ENCODE measurements around the gene PLBD2.
A peak's percentile ranks its signal among the peaks of the same experiment; 100 is the strongest.

Gene PLBD2

DNA sequence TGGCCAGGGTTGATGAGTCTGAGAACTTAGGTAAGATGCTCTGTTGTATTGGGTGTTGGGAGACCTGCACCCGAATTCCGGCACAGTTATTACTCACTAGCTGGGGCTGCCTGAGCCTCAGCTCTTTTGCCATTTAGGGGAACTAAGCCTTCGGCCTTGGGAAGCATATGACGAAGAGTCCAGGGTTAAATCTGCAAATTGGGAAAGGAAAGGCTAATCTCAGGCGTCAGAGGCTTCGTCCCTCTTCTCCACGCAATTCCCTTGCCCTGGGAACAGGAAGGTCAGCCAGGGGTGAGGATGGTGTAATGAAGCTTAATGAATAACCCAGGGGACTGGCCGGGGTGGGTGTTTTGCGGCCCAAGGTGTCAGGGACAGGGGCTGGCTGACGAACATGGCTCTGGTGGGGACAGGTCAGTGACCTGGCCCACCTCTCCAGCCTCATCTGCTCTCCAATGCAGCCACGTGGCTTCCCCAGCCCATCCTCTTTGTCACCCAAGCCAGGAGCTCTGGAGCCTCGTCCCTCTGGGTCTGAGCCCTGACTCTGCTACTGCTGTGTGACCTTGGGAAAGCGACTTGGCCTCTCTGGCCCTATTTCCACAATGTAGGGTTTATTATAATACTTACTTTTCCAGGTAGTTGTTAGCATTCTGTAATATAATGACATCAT lies 60.0 kb downstream of the PLBD2 start:
- no peak for DNase-seq (ENCODE audit: low spot score)
- Mint-ChIP-seq H3K27me3 (ENCODE audit: low read depth) (peaks cover 2% of the 10 kb centered on the region), H3K36me3 (ENCODE audit: low read depth) (no peaks in the 10 kb centered on the region), H3K4me1 (ENCODE audit: low read depth) (peaks cover 7% of the 10 kb centered on the region), H3K9me3 (no peaks in the 10 kb centered on the region), H3K27ac (no peak overlapping the region), H3K4me3 (no peak overlapping the region)

DNA sequence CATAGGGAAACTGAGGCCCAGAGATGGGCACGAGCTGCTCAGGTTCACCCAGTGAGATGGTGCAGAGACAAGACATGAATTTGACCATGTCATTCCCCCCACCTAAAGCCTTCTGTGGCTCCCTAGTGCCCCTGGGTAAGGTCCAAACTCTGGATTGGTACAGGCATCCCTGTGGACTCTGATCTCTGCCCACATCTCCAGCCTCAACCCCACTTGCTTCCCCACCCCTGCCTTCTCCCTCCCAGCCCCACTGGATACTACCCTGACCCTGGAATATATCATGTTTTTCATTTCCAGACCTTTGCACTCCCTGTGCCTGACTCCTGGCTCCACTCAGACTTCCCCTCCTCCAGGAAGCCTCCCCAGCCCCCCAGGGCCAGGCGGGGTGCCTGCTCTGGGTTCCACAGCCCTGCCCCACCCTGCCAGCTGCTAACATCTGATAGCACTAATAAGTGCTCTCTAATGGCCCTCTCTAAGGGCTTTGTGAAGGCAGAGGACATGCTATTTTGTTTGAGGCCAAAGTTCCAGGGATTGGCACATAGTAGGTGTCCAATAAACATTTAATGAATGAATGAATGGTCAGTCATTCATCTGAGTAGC lies 62.7 kb downstream of the PLBD2 start:
- H3K4me3 Mint-ChIP-seq = no peak overlapping the region
- no peaks in the 10 kb centered on the region for H3K9me3 Mint-ChIP-seq
- no peak for DNase-seq (ENCODE audit: low spot score)
- H3K27ac Mint-ChIP-seq = no peak overlapping the region
- no peaks in the 10 kb centered on the region for H3K27me3 Mint-ChIP-seq (ENCODE audit: low read depth)
- H3K36me3 Mint-ChIP-seq (ENCODE audit: low read depth) = no peaks in the 10 kb centered on the region
- H3K4me1 Mint-ChIP-seq (ENCODE audit: low read depth) = peaks cover 7% of the 10 kb centered on the region

GRCh38 chr12:113422030-113422885 lies 63.9 kb downstream of the PLBD2 start, which contains the start of gene SDSL:
Gene SDSL, plus strand, starts transcription at chr12:113422380. Its CDS starts 5,603 bp downstream, at chr12:113427983.
- peak; percentile 52 for DNase-seq (ENCODE audit: low spot score)
- Mint-ChIP-seq H3K27ac (peak within 1 kb of the TSS; percentile 85), H3K4me3 (peak within 1 kb of the TSS; percentile 91), H3K27me3 (ENCODE audit: low read depth) (no peaks in the 10 kb centered on the region), H3K36me3 (ENCODE audit: low read depth) (no peaks in the 10 kb centered on the region), H3K9me3 (no peaks in the 10 kb centered on the region), H3K4me1 (ENCODE audit: low read depth) (peaks cover 7% of the 10 kb centered on the region)

GRCh38 chr12:113422886-113423669 lies 64.7 kb downstream of the PLBD2 start:
- no peak overlapping the region for H3K27ac Mint-ChIP-seq

DNA sequence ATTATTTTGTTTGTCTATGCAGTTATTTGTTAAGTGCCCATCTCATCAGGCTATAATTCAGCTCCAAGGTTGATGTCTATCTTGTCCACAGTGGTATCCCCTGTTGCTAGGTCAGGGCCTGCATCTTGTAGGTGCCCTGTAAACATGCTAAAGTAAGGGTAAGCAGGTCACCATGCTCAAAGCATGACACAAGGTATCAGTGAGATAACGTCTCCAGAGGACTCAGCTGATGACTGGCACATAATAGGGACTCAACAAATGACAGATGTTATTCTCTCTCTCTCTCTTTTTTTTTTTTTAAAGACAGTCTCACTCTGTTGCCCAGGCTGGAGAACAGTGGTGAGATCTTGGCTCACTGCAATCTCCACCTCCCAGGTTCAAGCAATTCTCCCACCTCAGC lies 66.1 kb downstream of the PLBD2 start:
- peaks cover 7% of the 10 kb centered on the region for H3K4me1 Mint-ChIP-seq (ENCODE audit: low read depth)
- no peak for DNase-seq (ENCODE audit: low spot score)
- H3K4me3 Mint-ChIP-seq = no peak overlapping the region
- H3K27me3 Mint-ChIP-seq (ENCODE audit: low read depth) = no peaks in the 10 kb centered on the region
- no peak overlapping the region for H3K27ac Mint-ChIP-seq
- H3K36me3 Mint-ChIP-seq (ENCODE audit: low read depth) = no peaks in the 10 kb centered on the region
- no peaks in the 10 kb centered on the region for H3K9me3 Mint-ChIP-seq

More at GRCh38 chr12:113422886-113423669, 64.7 kb downstream of the PLBD2 start:
- no peaks in the 10 kb centered on the region for H3K36me3 Mint-ChIP-seq (ENCODE audit: low read depth)
- DNase-seq (ENCODE audit: low spot score) = no peak
- H3K27me3 Mint-ChIP-seq (ENCODE audit: low read depth) = no peaks in the 10 kb centered on the region
- peaks cover 7% of the 10 kb centered on the region for H3K4me1 Mint-ChIP-seq (ENCODE audit: low read depth)
- H3K4me3 Mint-ChIP-seq = no peak overlapping the region
- H3K9me3 Mint-ChIP-seq = no peaks in the 10 kb centered on the region

GRCh38 chr12:113424915-113425823 lies 66.8 kb downstream of the PLBD2 start:
- Mint-ChIP-seq H3K27ac (no peak overlapping the region), H3K9me3 (no peaks in the 10 kb centered on the region)

DNA sequence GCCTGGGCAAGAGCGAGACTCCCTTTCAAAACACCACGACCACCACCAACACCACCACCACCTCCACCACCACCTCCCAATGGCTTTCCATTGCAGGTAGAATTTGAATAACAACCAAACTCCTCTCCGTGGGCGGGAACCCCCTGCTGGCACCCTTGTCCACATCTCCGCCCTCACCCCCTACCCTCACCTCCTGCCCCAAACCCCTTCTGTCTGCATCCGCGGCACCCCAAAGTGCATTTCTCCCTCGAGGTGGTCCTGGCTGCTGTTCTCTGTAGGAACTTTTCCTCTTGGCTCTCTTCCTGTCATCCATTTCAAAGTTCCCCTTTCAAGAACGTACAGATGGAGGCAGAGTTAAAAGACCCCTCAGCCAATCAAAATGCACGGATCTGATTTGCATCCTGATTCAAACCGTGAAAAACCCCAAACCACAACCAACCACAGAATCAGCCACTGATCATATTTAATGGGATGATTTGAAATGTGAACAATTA lies 67.6 kb downstream of the PLBD2 start:
- Mint-ChIP-seq H3K4me1 (ENCODE audit: low read depth) (peaks cover 7% of the 10 kb centered on the region), H3K4me3 (no peak overlapping the region), H3K9me3 (no peaks in the 10 kb centered on the region), H3K27ac (no peak overlapping the region), H3K27me3 (ENCODE audit: low read depth) (no peaks in the 10 kb centered on the region), H3K36me3 (ENCODE audit: low read depth) (no peaks in the 10 kb centered on the region)
- DNase-seq (ENCODE audit: low spot score) = no peak

More at GRCh38 chr12:113424915-113425823, 66.8 kb downstream of the PLBD2 start:
- H3K36me3 Mint-ChIP-seq (ENCODE audit: low read depth) = no peaks in the 10 kb centered on the region
- no peaks in the 10 kb centered on the region for H3K27me3 Mint-ChIP-seq (ENCODE audit: low read depth)
- H3K4me3 Mint-ChIP-seq = no peak overlapping the region
- DNase-seq (ENCODE audit: low spot score) = peak; percentile 26
- H3K4me1 Mint-ChIP-seq (ENCODE audit: low read depth) = peaks cover 7% of the 10 kb centered on the region

DNA sequence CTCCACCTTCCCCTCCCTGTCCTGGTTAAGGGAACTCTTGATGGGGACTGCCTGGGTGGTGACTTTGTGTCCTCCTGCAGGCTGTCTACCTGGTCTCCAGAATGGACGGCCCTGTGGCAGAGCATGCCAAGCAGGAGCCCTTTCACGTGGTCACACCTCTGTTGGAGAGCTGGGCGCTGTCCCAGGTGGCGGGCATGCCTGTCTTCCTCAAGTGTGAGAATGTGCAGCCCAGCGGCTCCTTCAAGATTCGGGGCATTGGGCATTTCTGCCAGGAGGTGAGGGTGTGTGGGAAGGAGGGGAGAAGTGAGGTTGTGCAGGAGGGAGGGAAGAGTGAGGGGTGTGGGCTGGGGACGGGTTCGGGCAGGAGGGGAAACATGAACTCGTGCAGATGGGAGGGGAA lies 69.5 kb downstream of the PLBD2 start:
- no peak overlapping the region for H3K27ac Mint-ChIP-seq
- H3K36me3 Mint-ChIP-seq (ENCODE audit: low read depth) = no peaks in the 10 kb centered on the region
- H3K27me3 Mint-ChIP-seq (ENCODE audit: low read depth) = no peaks in the 10 kb centered on the region
- no peaks in the 10 kb centered on the region for H3K9me3 Mint-ChIP-seq
- H3K4me1 Mint-ChIP-seq (ENCODE audit: low read depth) = no peaks in the 10 kb centered on the region
- H3K4me3 Mint-ChIP-seq = no peak overlapping the region
- no peak for DNase-seq (ENCODE audit: low spot score)

DNA sequence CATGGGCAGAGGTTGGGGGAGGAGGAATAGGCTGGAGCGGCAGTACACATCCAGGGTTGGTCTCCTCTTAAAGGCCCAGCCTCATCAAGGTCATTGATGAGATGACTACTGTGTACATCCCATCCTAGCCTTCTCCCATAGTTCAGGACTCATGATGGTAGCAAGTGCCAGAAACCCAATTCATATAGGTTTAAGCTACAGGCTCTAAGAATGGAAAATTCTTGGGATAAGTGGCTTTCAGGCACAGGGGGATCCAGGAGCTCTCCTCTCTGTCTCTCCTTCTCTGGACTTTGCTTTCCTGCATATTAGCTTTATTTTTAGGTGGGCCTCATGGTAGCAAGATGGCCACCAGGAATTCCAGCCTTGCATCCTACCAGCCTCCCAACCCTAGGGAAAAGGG lies 70.1 kb downstream of the PLBD2 start:
- no peak overlapping the region for H3K4me3 Mint-ChIP-seq
- H3K4me1 Mint-ChIP-seq (ENCODE audit: low read depth) = no peaks in the 10 kb centered on the region
- H3K36me3 Mint-ChIP-seq (ENCODE audit: low read depth) = no peaks in the 10 kb centered on the region
- no peaks in the 10 kb centered on the region for H3K9me3 Mint-ChIP-seq
- no peaks in the 10 kb centered on the region for H3K27me3 Mint-ChIP-seq (ENCODE audit: low read depth)
- no peak for DNase-seq (ENCODE audit: low spot score)
- no peak overlapping the region for H3K27ac Mint-ChIP-seq

DNA sequence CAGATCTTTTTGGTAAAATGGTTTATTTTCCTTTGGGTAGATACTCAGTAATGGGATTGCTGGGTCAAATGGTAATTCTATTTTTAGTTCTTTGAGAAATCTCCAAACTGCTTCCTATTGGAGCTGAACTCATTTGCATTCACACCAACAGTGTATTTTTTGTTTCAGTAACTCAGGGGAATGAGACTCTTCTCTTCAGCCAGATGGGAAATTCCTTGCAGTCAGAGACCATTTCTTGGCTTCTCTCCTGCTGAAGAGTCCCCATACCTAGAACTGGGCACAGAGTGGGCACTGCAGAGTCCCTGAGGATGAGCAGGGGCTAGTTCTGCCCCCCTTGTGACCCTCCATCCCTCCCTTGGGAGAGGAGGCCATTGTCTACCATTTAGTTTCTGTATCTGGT lies 74.6 kb downstream of the PLBD2 start:
- Mint-ChIP-seq H3K4me1 (ENCODE audit: low read depth) (no peaks in the 10 kb centered on the region), H3K4me3 (no peak overlapping the region), H3K27me3 (ENCODE audit: low read depth) (no peaks in the 10 kb centered on the region), H3K9me3 (no peaks in the 10 kb centered on the region), H3K27ac (no peak overlapping the region), H3K36me3 (ENCODE audit: low read depth) (no peaks in the 10 kb centered on the region)
- DNase-seq (ENCODE audit: low spot score) = no peak

DNA sequence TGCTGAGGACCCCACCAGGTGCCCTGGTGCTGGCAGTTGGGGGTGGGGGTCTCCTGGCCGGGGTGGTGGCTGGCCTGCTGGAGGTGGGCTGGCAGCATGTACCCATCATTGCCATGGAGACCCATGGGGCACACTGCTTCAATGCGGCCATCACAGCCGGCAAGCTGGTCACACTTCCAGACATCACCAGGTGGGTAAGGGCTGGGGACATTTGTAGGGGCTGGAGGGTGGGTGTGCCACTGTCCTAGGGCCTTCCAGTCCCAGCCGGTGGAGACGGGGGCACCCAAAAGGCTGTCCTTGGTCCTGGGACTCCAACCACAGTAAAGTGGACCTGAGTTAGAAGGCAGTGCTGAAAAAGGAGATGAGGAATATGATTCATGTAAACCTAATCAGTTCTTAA lies 77.0 kb downstream of the PLBD2 start:
- Mint-ChIP-seq H3K27me3 (ENCODE audit: low read depth) (no peaks in the 10 kb centered on the region), H3K9me3 (no peaks in the 10 kb centered on the region), H3K27ac (no peak overlapping the region), H3K36me3 (ENCODE audit: low read depth) (no peaks in the 10 kb centered on the region), H3K4me1 (ENCODE audit: low read depth) (no peaks in the 10 kb centered on the region), H3K4me3 (no peak overlapping the region)
- no peak for DNase-seq (ENCODE audit: low spot score)

DNA sequence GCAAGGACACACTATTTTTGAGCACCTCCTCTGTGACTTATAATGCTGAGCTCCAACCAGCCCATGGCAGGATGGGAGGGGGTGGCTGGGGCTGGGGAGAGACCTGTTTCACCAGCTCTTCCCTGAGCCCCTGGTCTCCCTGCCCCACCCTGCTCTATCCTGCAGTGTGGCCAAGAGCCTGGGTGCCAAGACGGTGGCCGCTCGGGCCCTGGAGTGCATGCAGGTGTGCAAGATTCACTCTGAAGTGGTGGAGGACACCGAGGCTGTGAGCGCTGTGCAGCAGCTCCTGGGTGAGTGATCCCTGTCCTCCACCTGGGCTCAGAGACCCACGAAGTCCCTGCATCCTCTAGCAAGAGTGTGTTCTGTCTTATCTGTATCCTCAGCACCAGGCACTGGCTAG lies 78.2 kb downstream of the PLBD2 start:
- Mint-ChIP-seq H3K27ac (no peak overlapping the region), H3K9me3 (no peaks in the 10 kb centered on the region), H3K36me3 (ENCODE audit: low read depth) (no peaks in the 10 kb centered on the region), H3K4me1 (ENCODE audit: low read depth) (no peaks in the 10 kb centered on the region), H3K27me3 (ENCODE audit: low read depth) (no peaks in the 10 kb centered on the region), H3K4me3 (no peak overlapping the region)
- no peak for DNase-seq (ENCODE audit: low spot score)

All from T-helper 2 cell treated with Interferon-gamma antibody and Interleukin-4, amounts not matched to agents 5 μg/mL and 100 μg/mL, for 36 hours (primary cell).